HG02588 (cell line): Measurements from ENCODE around the gene RPS6KA3.

Experiments
- ATAC-seq: cut with Tn5 transposase; IDR thresholded peaks from one replicate; pipeline ENCODE4 v1.9.1; 2021; ENCODE audit warnings: mild to moderate bottlenecking, moderate library complexity; ENCODE audit not compliant: unreplicated experiment

The RPS6KA3 gene

GRCh38 chrX:20111271-20111670 is 155.4 kb downstream of the RPS6KA3 start:
- no peak for ATAC-seq

GRCh38 chrX:20101934-20102581 is 164.7 kb downstream of the RPS6KA3 start:
- no peak for ATAC-seq
